Left renal cortex interstitium (tissue), 4 donors: ENCODE measurements around the gene SDCBP2. TPM values are rescaled to one million over a fixed set of nuclear protein-coding genes. Genes with fewer than 3 reads are reported as not detected.

ENCODE experiments used
- DNase-seq, 4 donors: peaks; one replicate each; pipeline ENCODE4 v3.0.0-alpha.2; 2013; ENCODE audit warnings: low read depth in 4 of 4, low spot score in 2 of 4, missing footprints in 1 of 4
- polyA plus RNA-seq, 4 donors: library from polyadenylated mRNA; unstranded; fragments of 120-200 nt; gene quantifications; one replicate each; pipeline ENCODE4 v1.2.1, GENCODE V29; 2013; ENCODE audit not compliant: insufficient read length in 4 of 4

The SDCBP2 gene
- polyA plus RNA-seq, 4 donors, result 2.3 to 3.8 (median 2.7) TPM

- no peak for DNase-seq
Observed at GRCh38 chr20:1331801-1332453, 3.0 kb upstream of the SDCBP2 start.

- no peak for DNase-seq
Observed at GRCh38 chr20:1331101-1331500, 2.2 kb upstream of the SDCBP2 start.

- no peak for DNase-seq
Observed at GRCh38 chr20:1330075-1330830, 1.3 kb upstream of the SDCBP2 start.

- no peak for DNase-seq
Observed at GRCh38 chr20:1327827-1328679, 886 bp downstream of the SDCBP2 start.

- DNase-seq, result no peak
Observed at GRCh38 chr20:1327241-1327653, 1.7 kb downstream of the SDCBP2 start.

GRCh38 chr20:1326031-1326930, 2.7 kb downstream of the SDCBP2 start:
- DNase-seq, result no peak

- peak; percentile 77 to 93 (median 91) for DNase-seq
Observed at GRCh38 chr20:1325173-1326030, 3.5 kb downstream of the SDCBP2 start.

GRCh38 chr20:1324598-1325172, 4.3 kb downstream of the SDCBP2 start:
- DNase-seq, result peak in 1 of 4 donors; percentile 60

- DNase-seq, result no peak
Observed at GRCh38 chr20:1323830-1324597, 4.9 kb downstream of the SDCBP2 start.

- DNase-seq, result no peak
Observed at GRCh38 chr20:1323256-1323655, 5.7 kb downstream of the SDCBP2 start.

- DNase-seq, result no peak
Observed at GRCh38 chr20:1322511-1323245, 6.3 kb downstream of the SDCBP2 start.

GRCh38 chr20:1321654-1321939, 7.3 kb downstream of the SDCBP2 start:
- DNase-seq, result no peak

GRCh38 chr20:1320902-1321653, 7.9 kb downstream of the SDCBP2 start:
- DNase-seq, result no peak

GRCh38 chr20:1320016-1320415, 8.9 kb downstream of the SDCBP2 start:
- DNase-seq, result no peak

GRCh38 chr20:1319462-1319861, 9.5 kb downstream of the SDCBP2 start:
- DNase-seq, result no peak

GRCh38 chr20:1319051-1319450, 9.9 kb downstream of the SDCBP2 start:
- DNase-seq, result no peak
